HG03460 (cell line): ENCODE measurements around the gene MRTFB.
"Not testable (repeated sequence)": the region's sequence is repeated elsewhere in the genome, so short reads cannot be mapped to it uniquely, and the experiment has no call there.

Experiments used
- ATAC-seq: cut with Tn5 transposase; IDR thresholded peaks from one replicate; pipeline ENCODE4 v1.9.1; 2021; ENCODE audit not compliant: unreplicated experiment

Gene MRTFB

DNA sequence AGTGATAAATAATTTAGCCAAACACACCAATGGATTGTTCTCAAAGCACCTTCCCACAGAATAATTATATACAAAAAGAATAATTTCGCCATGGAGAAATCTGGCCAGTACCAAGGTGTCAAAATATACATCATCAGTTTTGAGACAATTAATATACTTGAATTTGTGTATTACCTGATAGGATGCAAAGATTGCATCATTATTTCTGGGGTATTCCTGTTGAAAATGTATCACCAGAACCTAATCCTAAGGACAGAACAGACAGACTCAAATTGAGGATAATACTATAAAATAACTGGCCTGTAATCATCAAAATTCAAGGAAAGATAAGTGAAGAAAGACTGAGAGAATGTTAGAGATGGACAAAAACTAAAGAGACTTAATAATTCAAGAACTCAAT is 111.9 kb downstream of the MRTFB start:
- no peak for ATAC-seq

DNA sequence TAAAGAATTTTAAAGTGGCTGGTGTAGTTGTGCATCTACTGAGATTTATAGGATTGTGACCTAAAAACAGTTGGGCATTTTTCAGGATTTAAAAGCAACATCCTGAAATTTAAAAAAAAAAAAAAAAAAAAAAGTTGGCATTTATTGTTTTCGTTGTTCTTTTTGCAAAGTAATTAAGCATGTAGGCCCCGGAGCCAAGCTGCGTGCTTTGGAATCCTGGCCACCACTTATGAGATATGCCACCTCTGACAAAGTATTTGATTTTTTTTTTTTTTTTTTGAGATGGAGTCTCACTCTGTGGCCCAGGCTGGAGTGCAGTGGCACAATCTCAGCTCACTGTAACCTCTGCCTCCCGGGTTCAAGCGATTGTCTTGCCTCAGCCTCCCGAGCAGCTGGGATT is 112.8 kb downstream of the MRTFB start:
- ATAC-seq = not testable (repeated sequence)

DNA sequence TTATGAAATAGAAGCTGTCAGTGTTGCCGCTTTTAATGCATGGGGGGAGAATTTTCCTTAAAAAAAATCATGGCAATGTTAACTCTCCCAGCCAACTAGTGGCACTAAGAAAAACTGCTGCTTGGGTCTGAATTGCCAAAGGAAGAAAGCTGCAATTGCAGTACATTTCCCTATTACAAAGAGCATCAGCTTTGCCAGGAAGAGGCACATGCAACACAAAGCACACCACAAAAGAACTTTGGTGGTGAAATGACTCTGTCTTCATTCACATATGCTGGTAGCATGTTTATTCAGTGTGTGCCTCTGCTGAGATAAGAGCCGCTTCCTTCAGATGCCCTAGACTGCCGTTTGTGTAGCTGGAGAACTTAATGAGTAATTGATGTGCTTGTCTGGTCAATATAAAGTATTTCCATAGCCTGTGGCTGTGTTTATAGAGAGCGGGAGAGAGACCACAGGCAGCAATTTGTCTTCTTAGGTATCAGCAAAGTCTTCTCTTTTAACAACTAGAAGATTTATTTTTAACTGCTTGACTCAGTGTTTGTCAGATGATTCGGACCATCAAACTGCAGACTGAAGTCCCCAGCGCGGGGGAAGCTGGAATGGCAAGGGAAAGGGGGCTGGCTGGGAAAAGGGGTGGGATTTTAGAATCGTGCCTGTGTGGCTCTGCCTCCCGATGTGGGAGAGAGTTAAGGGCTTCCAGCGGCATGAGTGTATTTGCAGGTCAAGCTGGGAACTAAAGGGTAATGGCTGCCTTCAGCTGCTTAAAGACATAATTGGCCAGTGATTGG is 115.1 kb downstream of the MRTFB start:
- ATAC-seq = no peak

DNA sequence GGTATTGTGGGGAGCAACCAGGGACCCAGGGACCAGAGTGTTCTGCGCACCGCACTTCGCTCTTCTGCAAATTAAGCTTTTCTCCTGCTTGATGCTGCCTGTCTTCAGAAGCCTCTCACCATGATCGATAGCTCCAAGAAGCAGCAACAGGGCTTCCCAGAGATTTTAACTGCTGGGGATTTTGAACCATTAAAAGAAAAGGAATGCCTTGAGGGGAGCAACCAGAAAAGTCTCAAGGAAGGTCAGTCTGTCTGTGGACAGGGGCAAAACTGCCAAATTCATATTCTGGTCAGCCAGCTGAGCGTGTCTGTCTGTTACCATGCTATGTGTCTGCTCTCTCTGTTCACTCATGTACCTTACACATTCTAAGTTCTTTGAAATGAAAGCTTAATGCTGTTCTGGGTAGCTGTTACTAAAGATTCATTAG is 115.7 kb downstream of the MRTFB start:
- no peak for ATAC-seq

DNA sequence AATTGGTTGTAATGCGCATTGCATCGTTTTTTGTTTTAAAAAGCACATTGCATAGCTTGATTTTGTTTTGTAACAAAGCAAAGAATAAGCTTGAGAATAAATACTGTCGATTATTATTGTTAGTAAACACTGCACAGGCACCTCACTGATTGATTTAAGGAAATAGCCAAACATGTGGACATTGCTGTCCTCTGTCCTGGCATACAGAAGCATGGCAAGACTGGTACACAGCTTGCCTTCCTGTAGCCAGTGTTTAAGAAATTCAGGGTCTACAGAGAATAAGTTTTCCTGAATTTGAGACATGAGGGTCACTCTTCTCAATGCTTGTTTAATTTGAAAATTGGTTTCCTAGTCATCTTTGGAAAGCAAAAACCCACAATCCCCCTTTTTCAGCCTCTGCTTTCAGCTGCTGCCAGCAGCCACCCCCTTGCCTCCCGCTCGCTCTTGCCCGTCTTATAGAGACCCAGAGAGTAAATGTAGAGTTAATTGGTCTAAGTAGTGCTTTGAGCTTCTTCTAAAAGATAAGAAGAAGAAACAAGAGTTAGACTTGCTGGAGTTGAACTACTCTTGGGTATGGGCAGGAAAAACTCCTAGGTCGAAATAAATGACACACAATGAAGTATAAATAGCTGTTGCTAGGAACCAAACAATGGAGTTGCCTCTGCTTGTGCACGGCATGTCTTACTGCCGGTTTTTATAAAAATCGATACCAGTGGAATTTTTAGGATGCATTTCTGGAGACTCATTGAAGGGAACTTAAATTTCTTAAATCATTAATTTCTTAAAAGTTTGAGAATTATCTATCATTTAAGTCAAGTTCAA is 116.6 kb downstream of the MRTFB start:
- ATAC-seq = no peak

DNA sequence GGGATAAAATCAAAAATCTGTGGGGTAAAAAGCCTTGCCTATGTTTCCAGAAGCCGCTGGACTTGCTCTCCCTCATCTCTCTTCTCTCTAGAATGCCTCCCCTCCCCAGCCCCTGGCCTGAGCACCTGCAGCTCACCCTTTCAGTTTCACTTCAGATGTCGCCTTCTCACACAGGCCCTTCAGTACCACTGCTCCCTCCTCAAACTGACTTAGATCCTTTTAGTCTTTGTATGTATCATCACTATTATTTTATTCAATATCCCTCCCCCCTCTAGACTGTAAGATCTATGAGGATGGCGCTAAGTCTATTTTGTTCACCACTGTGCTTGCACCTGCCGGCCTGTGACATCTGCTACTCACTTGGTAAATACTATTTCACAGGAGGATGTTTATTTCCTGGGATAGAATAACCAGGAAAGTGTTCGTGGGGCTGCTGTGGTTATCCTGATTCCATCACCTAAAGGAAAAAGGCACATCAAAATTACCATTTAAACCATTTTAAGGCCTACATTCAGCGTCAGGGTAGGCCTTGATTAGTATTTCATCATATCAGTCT is 122.3 kb downstream of the MRTFB start:
- ATAC-seq = peak; percentile 90

DNA sequence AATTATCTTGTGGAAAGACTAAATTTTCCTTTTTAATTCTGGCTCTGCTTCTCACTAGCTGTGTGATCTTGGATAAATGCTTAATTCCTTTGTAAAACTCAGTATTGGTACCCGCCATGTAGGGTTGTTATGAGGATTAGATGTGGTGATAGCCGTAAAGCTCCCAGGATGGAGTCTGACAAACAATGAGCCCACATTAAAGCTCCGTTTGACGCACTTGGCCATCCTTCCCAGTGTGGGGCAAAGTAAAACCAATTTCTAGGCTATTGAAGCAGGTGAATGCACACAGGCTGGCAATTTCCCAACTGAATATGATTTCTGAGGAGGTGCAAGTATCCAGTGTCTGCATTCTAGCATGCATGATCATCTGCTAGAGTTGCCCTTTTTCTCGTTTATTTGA is 123.6 kb downstream of the MRTFB start:
- no peak for ATAC-seq

DNA sequence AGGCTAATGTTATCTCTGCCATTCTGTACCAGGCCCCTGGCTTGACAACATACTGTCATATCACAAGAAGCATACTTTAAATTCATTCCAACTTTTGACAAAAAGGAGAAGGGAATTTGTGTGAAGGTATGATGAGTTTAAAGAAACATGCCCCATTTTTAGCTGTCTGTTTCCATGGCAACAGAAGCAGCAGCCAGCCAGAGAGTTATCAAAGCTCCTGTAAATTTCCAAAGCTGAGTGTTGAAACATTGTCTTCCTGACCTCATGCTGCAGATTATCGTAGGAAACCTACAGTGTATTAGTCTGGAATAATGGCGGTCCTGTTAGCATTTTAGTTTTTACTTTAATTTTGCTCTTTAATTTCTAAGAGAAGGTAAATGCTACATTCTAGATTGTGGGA is 124.9 kb downstream of the MRTFB start:
- ATAC-seq = no peak

DNA sequence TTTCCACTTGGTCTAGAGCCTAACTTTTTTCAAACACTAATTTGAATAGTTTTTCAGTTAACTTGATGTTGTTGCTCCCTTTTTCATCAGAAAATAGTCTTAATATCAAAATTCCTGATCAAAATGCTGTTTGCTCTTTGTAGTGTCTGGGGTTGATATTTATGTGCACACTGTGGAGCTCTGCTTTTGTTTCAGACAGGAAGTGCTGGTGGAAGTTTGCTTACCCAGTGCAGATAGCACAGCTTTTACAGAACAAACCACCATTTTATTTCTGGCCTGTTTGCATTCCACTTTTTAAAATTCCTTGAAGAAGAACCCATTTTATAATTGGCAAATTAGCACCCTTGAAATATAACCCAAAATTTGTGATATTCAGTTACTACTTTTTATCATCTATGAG is 125.4 kb downstream of the MRTFB start:
- no peak for ATAC-seq

DNA sequence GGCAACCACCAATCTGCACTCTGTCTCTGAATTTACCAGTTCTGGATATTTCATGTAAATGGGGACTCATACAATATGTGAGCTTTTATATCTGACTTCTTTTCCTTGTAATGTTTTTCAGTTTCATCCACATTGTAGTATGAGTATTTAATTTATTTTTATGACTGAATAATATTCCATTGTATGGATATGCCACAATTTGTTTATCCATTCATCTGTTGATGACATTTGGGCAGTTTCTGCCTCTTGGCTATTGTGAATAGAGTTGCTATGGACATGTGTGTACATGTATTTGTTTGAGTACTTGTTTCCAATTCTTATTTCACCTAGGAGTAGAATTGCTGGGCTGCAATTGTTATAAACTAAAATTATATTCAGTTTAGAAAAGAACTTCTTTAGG is 126.9 kb downstream of the MRTFB start:
- ATAC-seq = no peak

DNA sequence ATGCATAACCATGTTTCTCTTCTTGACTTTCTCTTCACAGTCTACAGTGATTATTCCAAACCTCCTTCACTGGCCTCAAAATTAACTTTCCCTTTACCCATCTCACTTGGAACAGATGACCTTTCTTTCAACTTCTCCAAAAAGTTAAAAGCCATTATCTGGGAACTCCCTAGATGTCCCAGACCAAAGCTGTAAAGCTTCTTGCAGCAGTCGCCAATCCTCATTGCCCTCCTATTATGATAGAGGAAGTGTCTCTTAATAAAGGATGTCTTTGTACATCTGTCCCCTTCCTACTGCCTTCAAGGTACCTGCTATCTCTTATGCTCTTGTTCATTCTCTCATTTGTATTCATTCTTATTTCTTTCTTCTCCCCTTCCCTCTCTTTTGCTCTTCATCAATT is 127.5 kb downstream of the MRTFB start:
- no peak for ATAC-seq

DNA sequence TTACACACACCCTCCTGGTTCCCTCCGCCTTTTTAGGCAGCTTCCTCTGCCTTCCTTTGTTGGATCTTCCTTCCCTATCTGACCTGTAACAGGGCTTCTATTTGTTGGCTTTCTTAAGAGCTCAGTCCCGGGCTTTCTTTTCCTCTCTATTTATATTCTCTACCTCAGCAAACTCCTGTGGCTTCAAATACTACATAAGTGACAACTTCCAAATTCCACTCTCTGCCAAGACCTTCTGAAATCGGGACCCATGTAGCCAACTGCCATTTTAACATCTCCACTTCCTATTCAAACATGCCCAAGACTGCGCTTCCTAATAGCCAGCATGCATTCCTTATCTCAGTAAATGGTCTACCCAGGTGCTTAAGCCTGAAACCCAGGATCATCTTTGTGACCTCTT is 128.1 kb downstream of the MRTFB start:
- no peak for ATAC-seq

DNA sequence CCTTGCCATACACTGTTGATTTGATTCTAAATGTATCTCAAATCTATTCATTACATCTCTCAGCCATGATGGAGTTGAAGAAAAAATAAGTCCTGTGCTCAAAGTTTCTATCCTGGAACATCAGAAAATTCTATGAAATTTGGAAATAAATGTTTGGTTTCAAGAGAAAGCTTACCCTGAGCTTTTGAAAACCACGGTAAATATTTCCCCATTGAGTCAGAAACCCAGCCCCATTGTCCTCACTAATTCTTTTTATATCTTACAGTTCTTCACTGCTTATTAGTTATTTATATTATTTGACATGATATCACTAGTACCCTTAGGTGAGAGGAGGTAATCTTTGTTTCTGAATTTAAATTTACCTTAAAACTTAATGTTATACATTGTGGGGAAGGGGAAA is 128.5 kb downstream of the MRTFB start:
- ATAC-seq = no peak

DNA sequence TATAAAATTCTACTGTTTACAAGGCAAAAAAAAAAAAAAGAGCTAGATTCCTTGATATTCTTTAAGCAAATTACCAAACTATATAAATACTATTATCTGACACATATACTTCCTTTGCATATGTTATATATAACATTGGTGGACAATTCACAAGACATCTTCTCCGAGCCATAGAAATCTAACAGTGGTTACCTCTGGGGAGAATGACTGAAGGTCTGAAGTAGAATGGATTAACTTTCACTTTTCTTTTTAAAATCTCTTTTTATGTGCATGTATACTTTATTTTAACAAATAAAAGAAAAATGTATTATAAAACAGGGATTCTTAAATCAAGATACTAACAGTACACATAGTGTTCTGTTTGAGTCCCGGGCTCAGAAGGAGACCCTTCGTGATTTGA is 131.0 kb downstream of the MRTFB start:
- no peak for ATAC-seq

DNA sequence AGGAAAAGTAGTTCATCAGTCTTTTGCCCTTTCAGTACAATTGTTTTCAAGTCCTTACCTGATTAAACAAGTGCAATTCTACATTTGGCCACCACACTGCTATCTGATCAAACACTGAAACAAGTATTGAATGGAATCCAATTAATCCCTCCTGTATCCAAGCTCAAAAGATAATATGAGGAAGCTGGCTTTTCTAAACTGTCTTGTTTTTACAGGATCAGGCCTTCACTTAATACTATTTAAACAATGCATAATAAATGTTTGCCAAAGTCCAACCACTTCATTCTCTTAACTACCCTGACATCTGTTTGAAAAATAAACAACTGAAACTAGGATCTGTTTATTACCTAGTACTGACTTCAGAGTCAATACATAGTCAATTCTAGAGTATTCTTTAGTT is 131.6 kb downstream of the MRTFB start:
- ATAC-seq = no peak

DNA sequence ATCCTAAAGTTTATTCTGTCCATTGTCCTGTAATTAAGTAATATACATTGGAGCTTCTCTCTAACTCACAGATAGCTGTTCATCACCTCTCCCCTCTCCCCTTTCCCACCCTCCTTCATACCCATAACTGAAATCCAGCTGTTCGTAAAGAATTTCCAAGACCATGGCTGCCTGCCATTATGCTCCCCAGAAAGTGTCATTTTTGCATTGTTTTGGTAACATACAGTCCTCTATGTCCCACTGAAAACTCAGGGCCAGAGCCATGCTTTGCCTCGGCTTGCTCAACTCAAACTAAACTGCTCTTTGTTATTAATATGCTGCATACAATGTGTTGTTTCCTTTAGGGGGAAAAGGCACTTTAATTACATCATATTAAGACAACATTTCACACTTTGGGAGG is 132.0 kb downstream of the MRTFB start:
- ATAC-seq = no peak

DNA sequence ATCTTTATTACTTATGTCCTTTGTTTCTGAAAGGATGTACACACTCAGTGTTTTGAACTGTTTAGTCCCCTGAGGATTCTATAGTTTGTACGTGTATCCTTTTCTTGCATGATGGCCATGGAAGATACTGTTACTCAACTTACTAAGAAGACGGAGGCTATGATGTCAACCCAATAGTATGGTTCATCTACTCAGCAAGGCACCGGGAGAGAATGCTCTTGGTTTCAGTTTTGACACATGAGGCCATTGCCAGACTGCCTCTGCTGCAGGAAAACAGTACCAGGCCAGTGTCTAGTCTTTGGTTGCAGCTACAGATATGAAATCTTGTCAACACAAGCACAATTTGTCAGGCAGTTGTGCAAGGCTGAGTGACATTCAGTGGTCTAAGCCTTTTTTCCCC is 134.5 kb downstream of the MRTFB start:
- ATAC-seq = no peak

DNA sequence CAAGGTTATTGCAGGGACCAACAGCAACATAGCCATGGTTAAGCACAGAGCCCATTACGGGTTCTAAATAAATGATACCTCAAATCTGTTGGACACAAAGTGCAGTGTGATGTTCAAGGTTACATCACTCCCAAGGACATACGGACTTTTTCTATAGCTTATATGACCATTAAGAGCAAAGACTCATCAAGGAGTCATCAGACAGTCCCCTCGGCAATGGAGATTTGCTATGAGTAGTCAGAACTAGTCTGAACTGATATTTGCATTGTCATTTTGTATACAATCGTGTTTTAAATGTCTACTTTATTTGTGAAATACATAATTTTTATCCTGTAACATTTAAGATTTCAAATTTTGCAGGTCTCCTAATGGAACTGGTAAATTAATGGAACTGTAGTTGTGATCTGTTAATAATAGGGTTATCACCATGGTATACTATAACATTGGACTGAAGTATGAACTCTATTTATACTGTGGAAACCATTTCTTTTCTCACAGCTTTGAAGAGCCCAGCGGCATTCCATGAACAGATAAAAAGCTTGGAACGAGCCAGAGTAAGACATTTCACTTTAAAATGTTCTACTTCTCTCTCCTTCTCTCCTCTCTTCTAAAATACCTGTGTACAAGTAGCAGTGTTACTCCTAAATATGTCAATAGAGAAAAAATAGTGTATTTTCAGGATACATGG is 140.9 kb downstream of the MRTFB start:
- ATAC-seq = no peak

DNA sequence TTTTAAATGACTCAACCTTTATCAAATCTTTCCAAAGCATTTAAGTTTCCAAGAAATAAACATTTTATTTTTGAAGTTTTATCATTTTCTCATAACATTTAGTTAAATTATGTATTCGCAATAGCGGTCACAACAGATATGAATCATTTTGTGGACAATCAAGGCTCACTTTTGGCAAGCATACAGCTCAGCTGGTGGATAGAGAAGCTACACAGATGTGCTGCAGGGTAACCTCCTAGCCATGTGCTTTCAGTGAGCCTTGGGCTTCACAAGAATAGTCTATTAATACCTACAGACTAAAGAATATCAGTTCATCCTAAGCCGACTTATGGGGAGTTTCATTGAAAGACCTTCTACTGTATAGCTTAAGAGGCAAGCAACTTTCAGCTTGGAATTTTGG is 144.8 kb downstream of the MRTFB start:
- no peak for ATAC-seq

DNA sequence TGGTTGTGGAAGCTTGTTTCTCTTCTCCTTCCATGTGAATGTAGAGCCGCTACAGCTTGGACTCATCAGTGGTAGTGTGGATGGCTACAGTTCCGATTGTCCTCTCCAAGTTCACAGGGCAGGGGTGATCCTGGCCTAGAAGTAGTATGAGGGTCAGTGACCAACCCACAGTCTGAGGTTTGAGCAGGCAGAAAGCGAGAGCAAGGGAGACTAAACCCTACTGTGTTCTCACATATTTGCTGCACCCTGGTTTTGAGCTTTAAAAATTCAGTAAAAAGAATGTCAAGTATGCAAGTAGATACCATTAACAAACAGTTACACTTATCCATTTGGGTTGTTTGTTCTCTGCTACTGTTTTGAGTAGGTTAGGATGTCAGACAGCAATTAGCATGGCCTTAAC is 148.9 kb downstream of the MRTFB start:
- ATAC-seq = no peak

DNA sequence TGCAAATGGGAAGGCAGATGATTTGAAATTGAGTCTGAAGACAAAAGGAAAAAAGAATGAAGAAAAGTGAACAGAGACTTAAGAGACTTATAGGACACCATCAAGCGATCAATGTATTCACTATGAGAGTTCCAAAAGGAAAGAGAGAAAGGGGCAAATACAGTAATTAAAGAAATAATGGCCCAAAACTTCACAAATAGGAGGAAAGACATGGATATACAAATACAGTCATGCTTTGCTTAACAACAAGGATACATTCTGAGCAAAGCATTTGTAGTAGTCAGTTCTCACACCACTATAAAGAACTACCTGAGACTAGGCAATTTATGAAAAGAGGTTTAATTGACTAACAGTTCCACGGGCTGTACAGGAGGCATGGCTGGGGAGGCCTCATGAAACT is 152.5 kb downstream of the MRTFB start:
- no peak for ATAC-seq

DNA sequence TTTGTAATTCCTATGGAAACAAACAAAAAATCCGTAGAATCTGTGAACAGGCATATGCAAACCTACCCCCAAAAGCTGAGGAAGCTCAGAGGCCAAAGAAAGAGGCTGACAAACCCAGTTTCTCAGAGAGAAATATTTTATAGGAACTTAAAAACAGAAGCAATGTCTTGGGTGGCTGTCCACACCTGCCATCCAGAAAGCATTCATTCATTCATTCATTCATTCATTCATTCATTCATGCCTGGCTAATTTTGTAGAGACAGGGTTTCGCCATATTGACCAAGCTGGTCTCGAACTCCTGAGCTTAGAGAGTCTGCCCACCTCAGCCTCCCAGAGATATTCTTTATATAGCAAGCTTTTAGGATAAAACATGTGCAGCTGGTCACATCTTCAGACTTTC is 154.3 kb downstream of the MRTFB start:
- no peak for ATAC-seq
